K562 (cell line): ENCODE measurements around the gene PUS7L.

Source experiments
- GATA2 ChIP-seq: sonication (generic); formaldehyde crosslinking; IDR thresholded peaks from 2 replicates; pipeline ENCODE4 v1.4.0; 2020; ENCODE audit warnings: mild to moderate bottlenecking, missing genetic modification reagents
- JUN ChIP-seq, 2 experiments: sonication (generic) in 1 of 2; formaldehyde crosslinking in 1 of 2; IDR thresholded peaks; 2 replicates each; pipeline versions ENCODE4 v1.6.1 to v1.8.0; 2012 to 2022; ENCODE audit warnings: borderline replicate concordance in 2 of 2, mild to moderate bottlenecking in 2 of 2, improper control_type of control experiment in 1 of 2, low read depth in 1 of 2, low read length in 1 of 2, missing genetic modification reagents in 1 of 2
- POLR2A ChIP-seq: fragments of 450-650 bp; conservative IDR thresholded peaks from 2 replicates; pipeline ENCODE4 v1.6.1; 2016
- SREBF1 ChIP-seq: fragments of 150-350 bp; IDR thresholded peaks from 2 replicates; pipeline ENCODE4 v1.6.1; 2014; ENCODE audit warnings: antibody characterized with exemption, low read depth, low read length, borderline replicate concordance
- XRCC5 ChIP-seq: fragments of 200-400 bp; formaldehyde crosslinking; IDR thresholded peaks from 2 replicates; pipeline ENCODE4 v1.6.1; 2017; ENCODE audit warnings: low read depth, mild to moderate bottlenecking, low read length
- TF ChIP-seq, protein P1 (sequence below): fragments of 150-350 bp; conservative IDR thresholded peaks from 2 replicates; pipeline ENCODE4 v1.6.1; 2014; ENCODE audit warnings: low read length

DNA sequence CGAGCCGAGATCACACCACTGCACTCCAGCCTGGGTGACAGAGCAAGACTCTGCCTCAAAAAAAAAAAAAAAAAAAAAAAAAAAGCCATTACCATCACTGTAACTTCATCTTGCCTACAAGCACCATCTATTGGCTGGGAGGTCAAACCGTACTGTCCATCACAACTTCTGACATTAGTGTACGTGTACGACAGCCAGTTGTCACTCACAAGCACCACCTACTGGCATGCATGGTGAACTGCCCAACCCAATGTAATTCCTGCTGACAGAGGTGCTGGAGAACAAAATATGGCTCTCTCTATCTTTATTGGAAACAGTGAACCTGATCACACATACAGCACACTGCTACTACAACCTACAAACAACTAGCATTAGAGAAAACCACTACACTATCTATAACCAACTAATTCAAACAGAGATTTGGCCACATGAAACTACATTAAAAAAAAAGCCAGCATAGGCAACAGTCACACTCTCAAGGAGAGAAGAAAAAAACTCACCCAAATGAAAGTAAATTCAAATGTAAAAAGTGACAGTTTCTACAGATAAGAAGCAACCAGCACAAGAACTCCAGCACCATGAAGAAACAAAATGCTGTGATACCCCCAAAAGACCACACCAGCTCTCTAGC is 82.3 kb downstream of the PUS7L start:
- TF ChIP-seq SREBF1 (no peak), JUN (IDR thresholded peaks at IDR 0.05; ENCODE audit: borderline replicate concordance, low read depth, low read length) (no peak), JUN (CRISPR knock-in tag; IDR thresholded peaks at IDR 0.05; ENCODE audit: borderline replicate concordance) (no peak), XRCC5 (no peak), POLR2A (no peak), GATA2 (no peak)
- TF ChIP-seq, protein P1, sequence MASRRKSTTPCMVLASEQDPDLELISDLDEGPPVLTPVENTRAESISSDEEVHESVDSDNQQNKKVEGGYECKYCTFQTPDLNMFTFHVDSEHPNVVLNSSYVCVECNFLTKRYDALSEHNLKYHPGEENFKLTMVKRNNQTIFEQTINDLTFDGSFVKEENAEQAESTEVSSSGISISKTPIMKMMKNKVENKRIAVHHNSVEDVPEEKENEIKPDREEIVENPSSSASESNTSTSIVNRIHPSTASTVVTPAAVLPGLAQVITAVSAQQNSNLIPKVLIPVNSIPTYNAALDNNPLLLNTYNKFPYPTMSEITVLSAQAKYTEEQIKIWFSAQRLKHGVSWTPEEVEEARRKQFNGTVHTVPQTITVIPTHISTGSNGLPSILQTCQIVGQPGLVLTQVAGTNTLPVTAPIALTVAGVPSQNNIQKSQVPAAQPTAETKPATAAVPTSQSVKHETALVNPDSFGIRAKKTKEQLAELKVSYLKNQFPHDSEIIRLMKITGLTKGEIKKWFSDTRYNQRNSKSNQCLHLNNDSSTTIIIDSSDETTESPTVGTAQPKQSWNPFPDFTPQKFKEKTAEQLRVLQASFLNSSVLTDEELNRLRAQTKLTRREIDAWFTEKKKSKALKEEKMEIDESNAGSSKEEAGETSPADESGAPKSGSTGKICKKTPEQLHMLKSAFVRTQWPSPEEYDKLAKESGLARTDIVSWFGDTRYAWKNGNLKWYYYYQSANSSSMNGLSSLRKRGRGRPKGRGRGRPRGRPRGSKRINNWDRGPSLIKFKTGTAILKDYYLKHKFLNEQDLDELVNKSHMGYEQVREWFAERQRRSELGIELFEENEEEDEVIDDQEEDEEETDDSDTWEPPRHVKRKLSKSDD = no peak
